Keratinocyte (primary cell): ENCODE data around the gene CRIM1.

ENCODE experiments used
- EZH2 ChIP-seq: IDR thresholded peaks from one replicate; pipeline ENCODE4 v1.6.1; 2012; ENCODE audit warnings: inconsistent platforms, mild to moderate bottlenecking, low read length, moderate library complexity
- TF ChIP-seq, protein P1 (sequence below), 3 experiments: IDR thresholded peaks in 1 of 3; conservative IDR thresholded peaks in 1 of 3; optimal IDR thresholded peaks in 1 of 3; 2 replicates in 2 of 3; 3 replicates in 1 of 3; pipeline versions ENCODE3 to v1.5.1; 2011; ENCODE audit warnings: low read length in 3 of 3, mild to moderate bottlenecking in 3 of 3, moderate library complexity in 2 of 3, control low read depth in 1 of 3, inconsistent platforms in 1 of 3; ENCODE audit not compliant: insufficient read depth in 2 of 3; ENCODE audit errors: extremely low read depth in 1 of 3

DNA sequence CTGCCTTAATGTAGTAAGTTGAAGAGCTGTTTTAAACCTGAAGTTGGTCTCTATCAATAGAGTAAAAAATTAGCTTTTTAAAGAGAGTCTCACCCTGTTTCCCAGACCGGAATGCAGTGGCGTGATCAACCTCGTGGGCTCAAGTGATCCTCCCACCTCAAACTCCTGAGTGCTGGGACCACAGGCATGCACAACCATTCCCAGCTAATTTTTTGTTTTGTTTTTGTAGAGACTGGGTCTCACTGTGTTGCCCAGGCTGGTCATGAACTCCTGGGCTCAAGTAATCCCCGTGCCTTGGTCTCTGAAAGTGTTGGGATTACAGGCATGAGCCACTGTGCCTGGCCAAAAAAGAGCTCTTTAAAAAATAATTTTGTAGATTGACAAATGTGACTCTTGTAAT is 40.3 kb downstream of the CRIM1 start:
- no peak for TF ChIP-seq EZH2
- TF ChIP-seq, protein P1, sequence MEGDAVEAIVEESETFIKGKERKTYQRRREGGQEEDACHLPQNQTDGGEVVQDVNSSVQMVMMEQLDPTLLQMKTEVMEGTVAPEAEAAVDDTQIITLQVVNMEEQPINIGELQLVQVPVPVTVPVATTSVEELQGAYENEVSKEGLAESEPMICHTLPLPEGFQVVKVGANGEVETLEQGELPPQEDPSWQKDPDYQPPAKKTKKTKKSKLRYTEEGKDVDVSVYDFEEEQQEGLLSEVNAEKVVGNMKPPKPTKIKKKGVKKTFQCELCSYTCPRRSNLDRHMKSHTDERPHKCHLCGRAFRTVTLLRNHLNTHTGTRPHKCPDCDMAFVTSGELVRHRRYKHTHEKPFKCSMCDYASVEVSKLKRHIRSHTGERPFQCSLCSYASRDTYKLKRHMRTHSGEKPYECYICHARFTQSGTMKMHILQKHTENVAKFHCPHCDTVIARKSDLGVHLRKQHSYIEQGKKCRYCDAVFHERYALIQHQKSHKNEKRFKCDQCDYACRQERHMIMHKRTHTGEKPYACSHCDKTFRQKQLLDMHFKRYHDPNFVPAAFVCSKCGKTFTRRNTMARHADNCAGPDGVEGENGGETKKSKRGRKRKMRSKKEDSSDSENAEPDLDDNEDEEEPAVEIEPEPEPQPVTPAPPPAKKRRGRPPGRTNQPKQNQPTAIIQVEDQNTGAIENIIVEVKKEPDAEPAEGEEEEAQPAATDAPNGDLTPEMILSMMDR (optimal IDR thresholded peaks at IDR 0.05 in 1 of 3, IDR thresholded peaks at IDR 0.05 in 1 of 3, conservative IDR thresholded peaks at IDR 0.05 in 1 of 3; ENCODE audit: extremely low read depth in 1 of 3, insufficient read depth in 2 of 3, low read length in 3 of 3) = no peak
